Astrocyte of the hippocampus (primary cell): ENCODE results near the gene PNPLA6.
"Not testable (repeated sequence)": the region's sequence is repeated elsewhere in the genome, so short reads cannot be mapped to it uniquely, and the experiment has no call there.

ENCODE experiments used
- DNase-seq: peaks from one replicate; pipeline ENCODE4 v3.0.0; 2011; ENCODE audit warnings: low read depth, low spot score

PNPLA6 gene

DNA sequence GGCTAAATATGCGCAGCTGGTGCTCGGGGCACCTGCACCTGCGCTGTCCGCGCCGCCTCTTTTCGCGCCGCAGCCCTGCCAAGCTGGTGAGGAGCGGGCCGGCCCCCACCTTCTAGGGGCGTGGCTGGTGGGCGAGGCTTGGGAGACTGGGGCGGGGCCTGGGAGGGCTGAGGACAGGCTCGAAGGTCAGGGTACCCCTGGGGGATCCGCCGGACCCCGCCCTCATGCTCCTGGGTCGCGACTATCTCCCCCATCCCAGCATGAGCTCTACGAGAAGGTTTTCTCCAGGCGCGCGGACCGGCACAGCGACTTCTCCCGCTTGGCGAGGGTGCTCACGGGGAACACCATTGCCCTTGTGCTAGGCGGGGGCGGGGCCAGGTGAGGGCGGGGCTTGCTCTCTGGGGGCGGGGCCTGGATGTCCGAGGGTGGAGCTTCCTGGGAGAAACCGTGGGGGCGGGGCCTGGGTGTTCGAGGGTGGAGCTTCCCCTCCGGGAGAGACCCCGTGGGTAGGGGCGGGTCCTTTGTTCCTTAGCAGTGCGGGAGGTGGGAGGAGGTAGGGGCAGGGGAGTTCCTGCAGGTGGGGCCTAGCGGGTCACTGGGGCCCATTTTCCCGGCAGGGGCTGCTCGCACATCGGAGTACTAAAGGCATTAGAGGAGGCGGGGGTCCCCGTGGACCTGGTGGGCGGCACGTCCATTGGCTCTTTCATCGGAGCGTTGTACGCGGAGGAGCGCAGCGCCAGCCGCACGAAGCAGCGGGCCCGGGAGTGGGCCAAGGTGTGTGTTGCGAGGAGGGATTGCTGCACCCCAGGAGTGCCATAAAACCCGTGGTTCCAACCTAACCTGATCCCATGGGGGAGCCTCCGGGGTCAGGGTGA is 19.7 kb downstream of the PNPLA6 start:
- DNase-seq, result no peak

DNA sequence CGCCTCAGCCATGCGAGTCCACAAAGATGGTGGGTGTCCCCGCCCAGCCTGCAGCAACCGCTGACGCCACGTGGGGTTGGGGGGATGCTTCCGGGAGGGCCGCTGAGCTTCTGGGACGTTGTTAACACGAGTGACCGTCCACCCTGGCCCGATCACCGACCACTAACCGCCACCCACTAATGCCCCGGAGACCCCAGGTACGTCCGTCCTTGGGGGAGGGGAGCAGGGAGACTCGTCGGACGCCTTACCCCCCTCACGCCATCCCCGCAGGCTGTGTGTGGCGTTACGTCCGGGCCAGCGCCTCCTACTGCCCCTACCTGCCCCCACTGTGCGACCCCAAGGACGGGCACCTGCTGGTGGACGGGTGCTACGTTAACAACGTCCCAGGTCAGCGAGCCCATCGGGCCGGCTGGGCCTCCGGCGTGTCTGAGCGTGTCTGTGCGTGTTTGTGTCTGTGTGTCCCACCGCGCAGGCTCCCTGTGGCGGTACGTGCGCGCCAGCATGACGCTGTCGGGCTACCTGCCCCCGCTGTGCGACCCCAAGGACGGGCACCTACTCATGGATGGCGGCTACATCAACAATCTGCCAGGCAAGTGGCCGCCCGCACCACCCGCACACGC is 21.3 kb downstream of the PNPLA6 start:
- no peak for DNase-seq

DNA sequence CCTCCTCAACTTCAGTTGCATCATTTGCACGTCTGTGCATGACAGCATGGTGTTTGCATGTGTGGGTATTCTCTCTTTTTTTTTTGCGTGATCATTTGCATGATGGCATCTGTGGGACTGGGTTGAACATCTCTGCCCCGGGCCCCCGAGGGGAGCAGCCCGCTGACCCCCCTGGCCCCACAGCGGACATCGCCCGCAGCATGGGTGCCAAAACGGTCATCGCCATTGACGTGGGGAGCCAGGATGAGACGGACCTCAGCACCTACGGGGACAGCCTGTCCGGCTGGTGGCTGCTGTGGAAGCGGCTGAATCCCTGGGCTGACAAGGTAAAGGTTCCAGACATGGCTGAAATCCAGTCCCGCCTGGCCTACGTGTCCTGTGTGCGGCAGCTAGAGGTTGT is 23.1 kb downstream of the PNPLA6 start:
- no peak for DNase-seq

DNA sequence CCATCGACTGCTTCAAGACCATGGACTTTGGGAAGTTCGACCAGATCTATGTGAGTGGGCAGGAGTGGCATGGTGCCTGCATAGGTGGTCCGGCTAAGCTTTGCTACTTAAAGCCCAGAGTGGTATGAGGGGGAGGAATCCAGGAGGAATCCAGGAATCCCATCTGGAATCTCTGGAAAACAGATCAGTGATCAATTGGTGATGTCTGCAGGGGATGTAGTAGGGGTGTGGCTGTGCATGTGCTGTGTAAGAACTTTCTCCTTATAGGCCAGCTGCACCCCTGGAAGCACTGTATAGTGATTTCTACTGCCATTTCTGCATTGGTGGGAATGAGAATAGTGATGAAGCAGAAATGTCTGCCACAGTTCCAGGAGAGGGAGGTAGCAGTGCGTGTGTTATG is 23.6 kb downstream of the PNPLA6 start:
- no peak for DNase-seq

DNA sequence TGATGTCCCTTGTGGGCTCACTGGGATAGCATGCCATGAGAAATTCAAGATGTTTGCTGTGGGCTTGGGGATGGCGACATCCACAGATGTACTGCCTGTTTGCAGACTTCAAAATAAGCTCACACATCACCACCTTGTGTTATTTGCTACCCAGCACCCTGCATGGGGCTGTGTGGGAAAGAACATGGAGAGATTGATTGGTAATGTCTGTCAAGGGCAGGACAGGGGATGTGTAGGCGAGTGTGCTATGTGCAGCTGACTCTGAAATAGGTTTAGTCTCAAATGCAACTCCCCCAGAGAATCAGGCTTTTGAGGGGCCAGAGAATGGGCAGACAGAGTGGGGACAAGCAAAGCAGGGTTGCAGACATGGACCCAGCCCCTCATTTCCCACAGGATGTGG is 24.7 kb downstream of the PNPLA6 start:
- no peak for DNase-seq

DNA sequence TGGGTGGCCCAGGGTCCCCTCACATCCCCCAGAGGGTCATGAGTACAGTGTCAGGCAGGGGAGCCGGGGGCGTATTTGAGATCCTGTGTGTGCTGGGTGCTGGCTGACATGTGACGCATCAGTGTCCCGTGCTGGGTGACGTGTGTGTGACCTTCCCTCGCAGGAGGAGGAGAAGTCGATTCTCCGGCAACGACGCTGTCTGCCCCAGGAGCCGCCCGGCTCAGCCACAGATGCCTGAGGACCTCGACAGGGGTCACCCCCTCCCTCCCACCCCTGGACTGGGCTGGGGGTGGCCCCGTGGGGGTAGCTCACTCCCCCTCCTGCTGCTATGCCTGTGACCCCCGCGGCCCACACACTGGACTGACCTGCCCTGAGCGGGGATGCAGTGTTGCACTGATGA is 25.8 kb downstream of the PNPLA6 start:
- DNase-seq, result no peak

DNA sequence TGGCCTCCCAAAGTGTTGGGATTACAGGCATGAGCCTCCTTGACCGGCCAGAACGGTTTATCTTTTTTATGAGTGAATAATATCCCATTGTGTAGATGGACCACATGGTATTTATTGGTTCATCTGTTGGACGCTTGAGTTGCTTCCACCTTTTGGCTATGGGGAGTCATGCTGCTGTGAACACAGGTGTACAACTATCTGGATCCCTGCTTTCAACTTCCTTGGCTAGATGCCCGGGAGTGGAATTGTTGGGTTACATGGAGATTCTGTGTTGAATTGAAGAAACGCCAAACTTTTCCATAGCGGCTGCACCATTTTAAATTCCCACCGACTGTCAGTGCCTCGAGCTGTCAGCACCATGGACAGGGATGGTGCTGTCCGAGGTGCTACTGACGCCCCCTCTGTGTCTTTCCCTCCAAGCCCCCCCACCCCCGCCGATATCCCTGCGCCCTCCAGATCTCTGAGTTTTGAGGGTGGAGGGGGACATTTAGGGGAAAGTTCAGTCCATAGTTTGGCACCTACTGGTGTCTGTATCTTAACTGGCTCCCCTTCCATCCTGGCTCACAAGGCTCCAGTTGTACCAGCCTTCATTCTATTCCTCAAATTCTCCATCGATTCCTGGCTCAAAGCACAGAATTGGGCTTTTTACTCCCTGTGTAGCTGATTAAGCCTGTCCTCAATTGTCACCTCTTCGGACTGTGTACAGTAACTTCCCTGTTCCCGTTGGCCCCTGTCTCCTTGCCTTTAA is 27.3 kb downstream of the PNPLA6 start:
- DNase-seq, result peak; percentile 18

DNA sequence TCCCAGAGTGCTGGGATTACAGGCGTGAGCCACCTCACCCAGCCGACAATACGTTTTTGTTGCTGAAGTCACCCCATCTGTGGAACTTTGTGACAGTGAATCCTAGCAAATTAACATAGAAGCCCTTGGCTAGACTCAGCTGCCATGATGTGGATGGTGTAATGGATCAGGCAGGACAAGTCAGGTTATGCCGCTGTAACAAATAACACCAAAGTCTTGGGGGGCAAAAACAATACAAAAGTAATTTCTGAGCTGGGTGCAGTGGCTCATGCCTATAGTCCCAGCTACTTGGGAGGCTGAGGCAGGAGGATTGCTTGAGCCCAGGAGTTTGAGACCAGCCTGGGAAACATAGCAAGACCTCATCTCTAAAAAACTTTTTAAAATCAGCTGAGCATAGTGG is 29.3 kb downstream of the PNPLA6 start:
- no peak for DNase-seq

DNA sequence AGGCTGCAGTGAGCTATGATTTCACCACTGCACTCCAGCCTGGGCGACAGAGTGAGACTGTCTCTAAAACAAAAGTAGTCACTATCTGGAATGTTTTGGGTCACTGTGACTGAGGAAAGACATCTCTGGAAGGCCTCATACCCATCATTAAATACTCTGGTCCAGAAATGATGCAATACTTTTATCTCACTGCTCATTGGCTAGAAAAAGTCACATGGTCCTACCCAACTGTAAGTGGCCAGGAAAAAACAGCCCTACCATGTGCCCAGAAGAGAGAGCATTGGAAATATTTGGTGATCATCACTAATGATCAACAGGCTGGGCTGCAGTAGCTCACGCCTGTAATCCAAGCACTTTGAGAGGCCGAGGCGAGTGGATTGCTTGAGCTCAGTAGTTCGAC is 29.8 kb downstream of the PNPLA6 start:
- DNase-seq, result no peak

DNA sequence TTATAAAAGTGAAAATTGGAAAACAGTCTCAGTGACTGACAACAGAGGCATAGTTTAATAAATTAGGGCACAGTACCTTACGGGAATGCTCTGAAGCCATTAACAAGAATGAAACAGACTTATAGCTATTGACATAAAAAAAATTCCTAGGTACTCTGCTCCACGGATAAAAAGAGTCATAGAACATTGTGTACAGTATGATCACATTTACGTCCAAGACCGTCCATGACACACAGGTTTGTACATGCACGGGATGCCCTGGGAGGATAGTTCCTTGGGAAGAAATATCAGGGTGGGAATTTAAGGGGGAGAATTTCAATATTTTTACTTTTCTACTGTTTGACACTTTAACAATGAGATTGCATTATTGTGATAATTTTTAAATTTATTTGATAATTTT is 35.2 kb downstream of the PNPLA6 start:
- DNase-seq, result no peak

DNA sequence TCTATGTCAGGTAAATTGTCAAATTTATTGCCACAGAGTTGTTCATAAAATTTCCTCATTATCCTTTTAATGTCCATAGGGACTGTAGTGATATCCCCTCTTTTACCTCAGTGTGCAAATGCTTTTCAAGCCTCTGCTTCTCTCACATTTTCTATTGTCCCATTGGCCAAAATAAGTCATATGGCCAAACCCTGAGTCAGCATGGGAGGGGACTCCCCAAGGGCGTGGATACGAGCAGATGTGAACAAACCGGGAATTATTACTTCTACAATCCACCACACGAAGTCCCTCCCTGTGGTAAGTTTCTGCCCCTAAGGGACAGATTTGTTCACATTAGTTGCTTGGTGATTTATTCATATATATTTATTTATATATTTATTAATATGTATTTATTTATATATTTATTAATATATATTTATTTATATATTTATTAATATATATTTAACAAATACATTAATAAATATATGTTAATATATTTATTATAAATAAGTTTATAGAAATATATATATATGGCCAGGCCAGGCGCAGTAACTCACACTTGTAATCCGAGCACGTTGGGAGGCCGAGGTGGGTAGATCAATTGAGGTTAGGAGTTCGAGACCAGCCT is 40.0 kb downstream of the PNPLA6 start:
- no peak for DNase-seq

DNA sequence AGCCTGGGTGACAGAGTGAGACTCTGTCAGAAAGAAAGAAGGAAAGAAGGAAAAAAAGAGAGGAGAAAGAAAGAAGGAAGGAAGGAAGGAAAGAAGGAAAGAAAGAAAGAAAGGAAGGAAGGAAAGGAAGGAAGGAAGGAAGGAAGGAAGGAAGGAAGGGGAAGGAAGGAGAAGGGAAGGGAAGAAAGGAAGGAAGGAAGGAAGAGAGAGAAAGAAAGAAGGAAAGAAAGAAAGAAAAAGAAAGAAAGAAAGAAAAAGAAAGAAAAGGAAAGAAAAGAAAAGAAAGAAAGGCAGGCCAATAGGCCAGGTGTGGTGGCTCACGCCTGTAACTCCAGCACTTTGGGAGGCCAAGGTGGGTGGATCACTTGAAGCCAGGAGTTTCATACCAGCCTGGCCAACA is 41.9 kb downstream of the PNPLA6 start:
- not testable (repeated sequence) for DNase-seq

DNA sequence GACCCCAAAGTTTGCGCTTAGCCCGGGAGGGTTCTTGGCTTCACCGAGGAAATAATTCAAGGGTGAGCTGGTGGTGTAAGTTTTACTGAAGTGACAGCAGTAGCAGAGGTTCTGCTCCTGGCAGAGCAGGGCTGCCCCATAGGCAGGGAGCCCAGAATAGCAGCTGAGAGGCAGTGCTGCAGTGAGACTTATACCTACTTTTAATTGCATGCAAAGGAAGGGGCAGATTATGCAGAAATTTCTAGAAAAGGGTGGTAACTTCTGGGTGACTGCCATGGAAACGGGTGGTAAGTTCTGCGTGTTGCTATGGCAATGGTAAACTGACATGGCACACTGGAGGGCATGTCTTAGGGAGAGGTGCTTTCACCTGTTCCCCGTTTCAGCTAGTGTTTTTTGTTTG is 42.6 kb downstream of the PNPLA6 start:
- no peak for DNase-seq

DNA sequence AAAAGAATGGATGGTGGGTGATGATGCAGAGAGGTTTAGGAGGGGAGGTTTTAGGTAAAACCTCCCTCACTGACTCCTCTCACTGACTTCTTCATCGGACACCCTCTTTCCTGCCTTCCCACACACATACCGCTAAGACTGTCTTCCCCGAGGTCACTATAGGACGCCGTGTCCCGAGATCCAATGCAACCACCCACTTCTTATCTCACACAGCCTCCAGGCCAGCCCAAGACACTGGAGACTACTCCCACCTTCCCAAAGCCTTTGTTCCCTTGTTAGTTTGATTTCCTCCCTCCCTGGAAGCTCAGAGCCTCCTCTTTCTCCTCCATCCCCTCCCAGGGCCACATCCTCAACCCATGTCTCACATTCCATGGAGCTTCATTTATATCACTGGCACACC is 43.7 kb downstream of the PNPLA6 start:
- DNase-seq, result no peak

DNA sequence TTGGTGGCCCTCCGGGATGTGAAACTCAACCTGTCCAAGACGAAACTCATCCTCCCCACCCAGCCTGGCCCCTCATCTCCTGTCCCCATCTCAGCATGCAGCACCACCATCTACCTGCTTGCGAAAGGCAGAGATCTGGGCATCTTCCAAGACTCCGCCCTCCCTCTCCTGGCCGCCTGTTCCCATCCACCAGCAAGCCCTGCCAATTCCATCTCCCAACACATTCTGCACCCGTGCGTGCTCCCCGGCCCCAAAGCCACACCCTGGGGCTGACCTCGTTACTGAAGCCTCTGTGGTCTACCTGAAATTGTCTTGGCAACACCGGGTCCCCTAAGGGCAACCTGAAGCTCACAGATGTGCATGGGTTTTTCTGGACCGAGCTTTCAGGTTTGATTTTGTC is 46.9 kb downstream of the PNPLA6 start:
- no peak for DNase-seq

DNA sequence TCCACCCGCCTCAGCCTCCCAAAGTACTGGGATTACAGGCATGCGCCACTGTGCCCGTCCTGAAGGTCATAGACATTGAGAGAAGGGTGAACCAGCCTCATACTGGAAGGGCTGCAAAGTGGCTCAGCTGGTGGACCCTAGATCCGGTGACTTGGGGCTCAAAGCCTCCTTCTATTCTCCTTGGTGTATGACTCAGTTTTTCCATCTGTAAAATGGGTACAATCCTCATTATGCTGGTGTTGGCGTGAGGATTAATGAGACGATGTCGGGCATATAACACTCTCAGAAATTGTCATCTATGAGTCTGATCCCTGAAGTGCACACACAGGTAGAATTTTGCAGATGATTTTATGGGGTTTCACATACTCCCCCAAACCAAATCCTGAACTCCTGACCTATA is 54.3 kb downstream of the PNPLA6 start:
- DNase-seq, result no peak

DNA sequence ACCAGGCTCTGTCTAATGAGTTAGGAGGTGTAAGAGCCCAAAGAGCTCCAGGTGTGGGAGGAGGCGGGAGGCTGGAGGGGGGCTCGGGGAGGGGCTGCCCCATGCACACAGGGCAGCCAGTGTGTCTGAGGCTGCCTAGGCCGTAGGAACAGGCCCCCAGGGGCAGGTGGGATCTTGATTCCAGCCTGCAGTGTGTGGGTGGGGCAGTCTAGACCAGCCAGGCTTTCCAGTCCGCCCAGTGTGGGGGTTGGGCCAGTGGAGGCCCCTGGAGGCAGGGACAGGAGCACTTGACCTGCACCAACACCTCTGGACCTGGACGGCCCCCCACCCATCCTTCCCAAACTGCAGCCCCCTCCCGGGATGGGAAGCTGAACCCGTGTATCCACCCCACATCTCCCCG is 54.7 kb downstream of the PNPLA6 start:
- DNase-seq, result no peak

DNA sequence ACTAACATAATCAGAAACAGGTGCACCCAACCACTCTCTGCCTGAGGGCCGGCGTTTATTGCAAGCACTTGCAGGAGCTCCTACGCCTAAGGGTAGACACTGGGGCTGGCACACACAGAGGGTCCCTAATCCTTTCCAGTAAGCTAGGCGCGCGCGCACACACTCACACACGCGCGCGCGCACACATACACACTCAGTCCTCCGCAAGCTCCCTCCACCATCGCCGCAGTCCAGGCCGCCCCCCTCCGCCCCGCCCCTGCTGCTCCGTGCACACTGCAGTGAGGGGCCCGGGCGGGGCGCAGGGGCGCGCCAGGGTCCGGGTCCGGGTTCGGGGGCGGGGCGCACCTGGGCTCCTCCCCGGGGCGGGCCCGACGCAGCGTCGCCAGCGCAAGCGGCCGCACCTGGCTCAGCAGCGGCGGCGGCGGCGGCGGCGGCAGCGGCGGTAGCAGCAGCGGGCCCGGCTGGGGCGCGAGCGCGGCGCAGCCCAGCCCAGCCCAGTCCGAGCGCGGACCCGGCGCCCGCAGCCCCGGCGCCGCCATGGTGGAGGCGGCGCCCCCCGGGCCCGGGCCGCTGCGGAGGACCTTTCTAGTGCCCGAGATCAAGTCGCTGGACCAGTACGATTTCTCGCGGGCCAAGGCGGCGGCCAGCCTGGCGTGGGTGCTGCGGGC is 60.1 kb downstream of the PNPLA6 start, which contains the start of gene CAMSAP3:
Gene CAMSAP3 (plus strand): TSS at position 398 of the 668 bp plus-strand sequence. CDS start 140 bp downstream, at position 538.
- peak; percentile 41 for DNase-seq

DNA sequence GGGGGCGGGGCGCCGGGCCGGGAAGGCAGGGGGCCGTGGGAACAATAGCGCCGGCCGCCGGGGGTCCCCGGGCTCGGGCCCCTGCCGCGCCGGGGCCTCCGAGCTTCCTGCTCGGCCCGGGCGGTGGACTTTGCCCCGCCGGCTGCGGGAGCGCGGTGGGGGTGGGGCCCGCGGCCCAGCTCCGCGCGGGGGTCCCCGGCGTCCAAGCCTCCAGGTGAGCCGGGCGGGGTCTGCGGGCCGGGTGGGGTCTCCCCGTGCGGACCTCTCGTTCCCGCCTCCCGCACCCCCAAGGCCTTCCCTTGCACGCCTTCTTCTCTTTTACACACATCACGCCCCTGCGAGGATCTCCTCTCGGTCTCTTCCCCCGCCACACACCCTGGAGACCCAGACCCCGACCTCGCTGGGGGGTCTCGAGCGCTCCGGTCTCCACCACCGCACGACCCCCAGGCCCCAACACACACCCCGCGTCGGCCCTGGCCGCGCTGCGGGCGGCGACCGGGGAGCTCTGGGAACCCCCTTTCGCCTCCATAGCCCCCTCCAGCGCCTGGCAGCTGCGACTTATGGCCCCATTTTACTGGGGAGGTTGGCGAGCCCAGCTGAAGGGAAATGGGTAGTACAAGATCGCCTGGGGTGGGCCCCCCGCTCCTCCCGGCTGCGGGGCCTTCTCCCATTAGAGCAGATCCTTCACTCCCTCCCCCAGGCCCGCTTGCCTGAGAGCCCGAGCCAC is 60.9 kb downstream of the PNPLA6 start:
- no peak for DNase-seq

DNA sequence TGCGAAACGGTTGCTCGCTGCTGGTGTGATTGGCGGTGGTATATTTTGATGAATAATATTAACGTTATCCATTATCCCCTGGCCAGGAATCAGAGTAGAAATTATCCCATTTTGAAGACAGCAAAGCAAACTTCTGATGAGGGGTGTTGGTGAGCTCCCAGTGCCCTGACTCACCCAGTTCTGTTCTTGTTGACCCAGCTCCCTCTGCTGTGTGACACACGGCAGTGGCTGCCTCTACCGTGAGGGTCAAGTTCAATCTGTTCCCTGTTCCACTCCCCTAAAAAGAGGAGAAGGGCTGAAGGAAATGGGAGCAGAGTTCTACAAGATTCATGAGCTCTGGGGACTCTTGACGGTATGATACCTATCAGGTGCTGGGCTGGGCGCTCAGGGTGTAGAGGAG is 62.2 kb downstream of the PNPLA6 start:
- no peak for DNase-seq

DNA sequence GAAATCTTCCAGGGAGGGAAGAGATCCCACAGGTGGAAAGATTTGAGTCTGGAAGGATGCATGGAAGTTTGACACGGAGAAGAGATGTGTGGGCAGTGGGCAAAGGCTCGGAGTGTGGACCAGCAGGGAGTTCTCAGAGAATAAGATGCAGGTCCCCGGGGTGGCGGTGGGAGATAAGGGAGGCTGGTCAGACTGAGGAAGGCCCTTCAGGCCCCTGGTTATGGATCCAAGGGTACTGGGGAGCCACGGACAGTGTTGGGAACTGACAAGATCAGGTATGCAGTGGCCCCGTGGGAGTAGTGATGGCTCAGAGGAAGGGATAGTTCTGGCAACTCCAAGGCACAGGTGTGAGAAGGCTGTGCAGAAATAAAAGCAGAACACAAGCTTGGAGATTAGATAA is 62.7 kb downstream of the PNPLA6 start:
- DNase-seq, result no peak
